Stimulated activated CD4-positive, alpha-beta T cell treated with anti-CD3 and anti-CD28 coated beads, Interleukin-4, amount 100 ng/mL, for 48 hours (primary cell): ENCODE measurements around the gene NALF2.

Source experiments
- DNase-seq, 2 donors: peaks; one replicate each; pipeline ENCODE4 v3.0.0-alpha.2; 2020; ENCODE audit warnings: low read depth in 2 of 2

NALF2 gene

GRCh38 chrX:69503782-69504625 is at the start of gene NALF2:
NALF2 (plus strand) TSS chrX:69504326; CDS start chrX:69505283, 957 bp downstream.
- peak in 1 of 2 donors; percentile 34 for DNase-seq

GRCh38 chrX:69457756-69458155 is 46.4 kb upstream of the NALF2 start:
- DNase-seq: no peak

- DNase-seq: no peak
Observed at GRCh38 chrX:69466546-69466945, 37.6 kb upstream of the NALF2 start.

- no peak for DNase-seq
Observed at GRCh38 chrX:69469975-69470374, 34.2 kb upstream of the NALF2 start.

GRCh38 chrX:69489625-69490024 is 14.5 kb upstream of the NALF2 start:
- no peak for DNase-seq

GRCh38 chrX:69493193-69493592 is 10.9 kb upstream of the NALF2 start:
- peak in 1 of 2 donors; percentile 17 for DNase-seq

- DNase-seq: no peak
Observed at GRCh38 chrX:69493766-69494165, 10.4 kb upstream of the NALF2 start.

GRCh38 chrX:69496183-69496582 is 7.9 kb upstream of the NALF2 start:
- no peak for DNase-seq

GRCh38 chrX:69501429-69501828 is 2.7 kb upstream of the NALF2 start:
- no peak for DNase-seq

GRCh38 chrX:69503228-69503781 is 821 bp upstream of the NALF2 start:
- no peak for DNase-seq

GRCh38 chrX:69504626-69505612 is 793 bp downstream of the NALF2 start:
- DNase-seq: no peak

GRCh38 chrX:69505772-69506616 is 1.9 kb downstream of the NALF2 start:
- DNase-seq: no peak

- DNase-seq: no peak
Observed at GRCh38 chrX:69506617-69507499, 2.7 kb downstream of the NALF2 start.

- no peak for DNase-seq
Observed at GRCh38 chrX:69507500-69507789, 3.3 kb downstream of the NALF2 start.

GRCh38 chrX:69508610-69509009 is 4.5 kb downstream of the NALF2 start:
- DNase-seq: no peak

GRCh38 chrX:69510137-69510715 is 6.1 kb downstream of the NALF2 start:
- DNase-seq: no peak

- no peak for DNase-seq
Observed at GRCh38 chrX:69510914-69511513, 6.9 kb downstream of the NALF2 start.

GRCh38 chrX:69522052-69522451 is 17.9 kb downstream of the NALF2 start:
- DNase-seq: no peak

- no peak for DNase-seq
Observed at GRCh38 chrX:69523314-69523713, 19.2 kb downstream of the NALF2 start.
